Erythroblast (primary cell): ENCODE data around the gene SPATA45.

ENCODE experiments used
- DNase-seq, 2 experiments: peaks; one replicate each; lab custom pipeline; 2025; lab: John Stamatoyannopoulos, UW
- GATA1 ChIP-seq: IDR thresholded peaks from 2 replicates; pipeline ENCODE4 v1.6.1; 2011; ENCODE audit warnings: low read depth, mild to moderate bottlenecking, control low read depth, low read length, moderate library complexity
- POLR2A ChIP-seq: IDR thresholded peaks from 2 replicates; pipeline ENCODE4 v1.6.1; 2011; ENCODE audit warnings: mild to moderate bottlenecking, low read length

The SPATA45 gene

GRCh38 chr1:212819726-212820125 lies 27.7 kb downstream of the SPATA45 start:
- DNase-seq: no peak
- TF ChIP-seq GATA1 (no peak), POLR2A (no peak)

GRCh38 chr1:212816567-212817278 lies 30.7 kb downstream of the SPATA45 start:
- no peak for DNase-seq

GRCh38 chr1:212814537-212815334 lies 32.7 kb downstream of the SPATA45 start:
- TF ChIP-seq GATA1: no peak
- TF ChIP-seq POLR2A: no peak
- peak; percentile 15 to 47 for DNase-seq

More at GRCh38 chr1:212816567-212817278, 30.7 kb downstream of the SPATA45 start:
- TF ChIP-seq GATA1 (no peak), POLR2A (no peak)

GRCh38 chr1:212805767-212806166 lies 41.7 kb downstream of the SPATA45 start:
- no peak for DNase-seq
- no peak for TF ChIP-seq GATA1
- no peak for TF ChIP-seq POLR2A

- TF ChIP-seq GATA1 (no peak), POLR2A (no peak)
- no peak for DNase-seq
Observed at GRCh38 chr1:212797681-212798080, 49.8 kb downstream of the SPATA45 start.

GRCh38 chr1:212794561-212795014 lies 52.9 kb downstream of the SPATA45 start:
- peak in 1 of 2 experiments; percentile 7 for DNase-seq
- TF ChIP-seq GATA1: no peak
- no peak for TF ChIP-seq POLR2A

- peak; percentile 32 to 44 for DNase-seq
- TF ChIP-seq GATA1 (no peak), POLR2A (no peak)
Observed at GRCh38 chr1:212792396-212792908, 55.0 kb downstream of the SPATA45 start.

GRCh38 chr1:212791676-212792395 lies 55.6 kb downstream of the SPATA45 start, which contains the start of the genes NSL1 and TATDN3:
TSS of gene NSL1 (minus strand) at chr1:212791777. CDS start at chr1:212791763, 14 bp downstream.
TSS of gene TATDN3 (plus strand) at chr1:212791894. CDS start at chr1:212791922, 28 bp downstream.
- TF ChIP-seq POLR2A: peak; percentile 98
- no peak for TF ChIP-seq GATA1
- DNase-seq: peak; percentile 96 to 98

- TF ChIP-seq GATA1 (no peak), POLR2A (no peak)
- peak in 1 of 2 experiments; percentile 90 for DNase-seq
Observed at GRCh38 chr1:212791261-212791675, 56.2 kb downstream of the SPATA45 start.

GRCh38 chr1:212785871-212786270 lies 61.6 kb downstream of the SPATA45 start:
- DNase-seq: no peak
- TF ChIP-seq POLR2A: no peak
- no peak for TF ChIP-seq GATA1

GRCh38 chr1:212783976-212784375 lies 63.5 kb downstream of the SPATA45 start:
- DNase-seq: no peak
- TF ChIP-seq POLR2A (no peak), GATA1 (no peak)

- peak; percentile 21 to 52 for DNase-seq
Observed at GRCh38 chr1:212782422-212783154, 64.9 kb downstream of the SPATA45 start.

More at GRCh38 chr1:212782422-212783154, 64.9 kb downstream of the SPATA45 start:
- no peak for TF ChIP-seq GATA1
- no peak for TF ChIP-seq POLR2A
